GM12875 (cell line): ENCODE measurements around the gene RGMB.

ENCODE experiments used
- H3K4me3 ChIP-seq: one replicate; pipeline ENCODE4 v1.5.1; 2011; ENCODE audit warnings: low read depth, low read length, control low read depth
- TF ChIP-seq, protein P1 (sequence below): IDR thresholded peaks from 2 replicates; pipeline ENCODE4 v1.5.1; 2011; ENCODE audit warnings: low read depth, mild to moderate bottlenecking, control low read depth, inconsistent platforms, low read length, moderate library complexity, borderline replicate concordance; ENCODE audit not compliant: insufficient read depth

The RGMB gene

DNA sequence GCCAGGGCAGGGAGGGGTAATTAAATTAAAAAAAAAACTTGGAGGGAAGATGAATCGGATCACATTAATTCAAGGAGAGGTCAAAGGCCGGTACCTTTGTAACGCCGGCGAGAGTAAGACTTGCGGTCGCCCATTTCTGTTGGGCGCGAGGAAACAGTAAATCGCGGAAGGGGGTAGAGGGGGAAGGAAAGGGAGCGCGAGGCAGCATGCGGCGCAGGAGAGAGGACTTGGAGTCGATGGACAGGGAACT is 324 bp upstream of the RGMB start:
- H3K4me3 ChIP-seq: peak overlapping the region; percentile 91
- TF ChIP-seq, protein P1, sequence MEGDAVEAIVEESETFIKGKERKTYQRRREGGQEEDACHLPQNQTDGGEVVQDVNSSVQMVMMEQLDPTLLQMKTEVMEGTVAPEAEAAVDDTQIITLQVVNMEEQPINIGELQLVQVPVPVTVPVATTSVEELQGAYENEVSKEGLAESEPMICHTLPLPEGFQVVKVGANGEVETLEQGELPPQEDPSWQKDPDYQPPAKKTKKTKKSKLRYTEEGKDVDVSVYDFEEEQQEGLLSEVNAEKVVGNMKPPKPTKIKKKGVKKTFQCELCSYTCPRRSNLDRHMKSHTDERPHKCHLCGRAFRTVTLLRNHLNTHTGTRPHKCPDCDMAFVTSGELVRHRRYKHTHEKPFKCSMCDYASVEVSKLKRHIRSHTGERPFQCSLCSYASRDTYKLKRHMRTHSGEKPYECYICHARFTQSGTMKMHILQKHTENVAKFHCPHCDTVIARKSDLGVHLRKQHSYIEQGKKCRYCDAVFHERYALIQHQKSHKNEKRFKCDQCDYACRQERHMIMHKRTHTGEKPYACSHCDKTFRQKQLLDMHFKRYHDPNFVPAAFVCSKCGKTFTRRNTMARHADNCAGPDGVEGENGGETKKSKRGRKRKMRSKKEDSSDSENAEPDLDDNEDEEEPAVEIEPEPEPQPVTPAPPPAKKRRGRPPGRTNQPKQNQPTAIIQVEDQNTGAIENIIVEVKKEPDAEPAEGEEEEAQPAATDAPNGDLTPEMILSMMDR: no peak

DNA sequence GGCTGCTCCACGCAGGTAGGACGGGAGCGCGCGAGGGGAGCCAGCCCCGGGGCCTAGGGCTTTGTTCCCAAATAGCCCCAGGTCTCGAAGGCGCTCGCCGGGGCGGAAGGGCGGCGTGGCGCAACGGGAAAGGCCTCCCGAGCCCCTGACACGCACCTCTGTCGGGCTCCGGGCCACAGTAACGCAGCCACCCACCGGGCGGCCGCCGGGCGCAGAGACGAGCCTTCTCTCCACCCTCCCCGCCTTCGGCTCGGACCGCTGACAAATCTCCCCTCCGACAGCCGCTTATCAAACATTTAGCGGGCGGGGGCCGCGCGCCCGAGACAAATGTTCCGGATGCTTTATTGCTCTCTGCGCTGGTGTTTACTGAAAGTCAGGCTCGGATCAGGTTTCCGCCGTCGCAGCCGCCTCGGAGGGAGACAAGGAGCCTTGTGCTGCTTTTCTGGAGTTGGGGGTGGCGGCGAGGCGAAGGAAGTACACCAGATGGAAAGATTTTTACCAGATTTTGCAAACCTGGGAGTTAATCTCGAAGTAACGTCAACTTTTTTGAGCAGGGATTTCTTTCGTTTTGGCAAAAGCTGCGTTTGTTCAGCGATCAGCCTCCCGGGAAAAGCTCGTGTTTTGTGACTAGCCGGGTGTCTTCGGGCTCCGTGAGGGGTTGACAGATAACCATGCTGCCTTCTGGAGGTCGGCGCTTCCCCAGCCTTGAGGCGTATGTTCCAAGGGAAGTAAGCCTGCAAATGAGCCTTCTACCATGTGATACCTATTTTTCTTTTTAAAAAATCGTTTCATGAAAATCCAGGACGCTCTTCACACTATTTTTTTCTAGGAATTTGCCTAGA is 950 bp downstream of the RGMB start:
- TF ChIP-seq, protein P1: no peak
- H3K4me3 ChIP-seq: peak overlapping the region; percentile 91

DNA sequence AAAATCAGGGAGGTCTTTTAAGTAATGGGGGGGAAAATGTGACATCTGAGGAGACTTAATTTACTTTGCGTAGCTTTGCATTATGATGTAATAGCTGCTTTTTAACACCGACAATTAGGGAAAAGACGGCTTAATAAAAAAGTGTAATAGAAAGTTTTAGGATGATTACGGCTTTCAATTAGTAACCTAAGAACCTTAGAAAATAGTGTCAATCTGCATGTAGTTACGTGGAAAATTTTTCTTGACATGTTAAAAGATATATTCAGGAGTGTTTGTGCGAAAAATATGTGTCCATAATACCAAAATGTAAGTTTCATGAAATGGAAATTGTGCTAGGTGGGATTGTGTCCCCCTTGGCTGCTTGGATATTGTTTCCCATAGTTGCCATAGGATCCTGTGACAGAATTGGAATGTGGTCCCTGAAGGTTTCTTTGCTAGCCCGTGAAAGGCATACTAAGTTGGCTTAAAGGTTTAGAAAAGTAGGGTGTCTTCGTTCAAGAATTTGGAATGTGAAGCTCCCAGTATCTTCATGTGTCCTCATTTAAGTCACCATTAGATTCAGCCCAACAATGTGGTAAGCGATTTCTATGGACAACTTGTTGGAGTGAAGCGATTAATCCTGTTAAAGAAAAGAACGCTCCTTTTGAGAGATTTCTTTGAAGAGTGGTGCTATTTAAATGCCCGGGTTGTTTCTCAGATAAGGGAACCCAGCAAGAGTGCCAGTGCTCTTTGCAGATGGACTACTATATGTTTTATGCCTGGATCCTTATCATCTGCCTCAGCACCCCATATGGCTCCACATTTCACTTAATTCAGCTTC is 2.0 kb downstream of the RGMB start:
- H3K4me3 ChIP-seq: peak overlapping the region; percentile 91
- TF ChIP-seq, protein P1: no peak

DNA sequence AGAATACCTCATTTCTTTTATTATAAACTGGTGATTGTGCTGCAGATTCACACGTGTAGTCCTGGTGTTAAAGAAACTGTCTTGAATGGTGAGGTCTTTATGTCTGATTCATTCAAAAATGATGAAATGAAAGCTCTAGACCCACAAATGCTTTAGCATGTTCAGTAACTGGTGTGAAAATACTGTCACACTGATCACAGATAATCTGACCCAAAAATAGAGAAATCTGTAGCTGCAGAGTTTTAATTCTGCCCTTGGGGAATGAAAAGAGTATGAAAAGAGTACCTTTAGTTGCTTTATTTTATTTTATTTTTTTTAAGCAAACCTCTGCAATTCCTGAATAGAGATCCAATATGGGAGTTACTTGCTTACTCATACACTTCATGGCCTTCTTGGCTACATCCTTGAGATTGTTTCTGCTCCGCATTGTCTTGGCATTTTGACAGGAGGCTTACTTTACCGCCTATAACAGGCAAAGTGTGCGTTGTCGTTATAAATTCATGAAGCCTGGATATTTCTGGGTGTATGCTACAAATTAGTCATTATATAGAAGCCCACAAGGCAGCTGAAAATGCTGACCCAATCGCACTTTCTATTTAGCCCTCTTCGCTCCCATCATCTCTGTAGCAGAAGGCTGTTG is 2.7 kb downstream of the RGMB start:
- TF ChIP-seq, protein P1: no peak
- H3K4me3 ChIP-seq: no peak overlapping the region

DNA sequence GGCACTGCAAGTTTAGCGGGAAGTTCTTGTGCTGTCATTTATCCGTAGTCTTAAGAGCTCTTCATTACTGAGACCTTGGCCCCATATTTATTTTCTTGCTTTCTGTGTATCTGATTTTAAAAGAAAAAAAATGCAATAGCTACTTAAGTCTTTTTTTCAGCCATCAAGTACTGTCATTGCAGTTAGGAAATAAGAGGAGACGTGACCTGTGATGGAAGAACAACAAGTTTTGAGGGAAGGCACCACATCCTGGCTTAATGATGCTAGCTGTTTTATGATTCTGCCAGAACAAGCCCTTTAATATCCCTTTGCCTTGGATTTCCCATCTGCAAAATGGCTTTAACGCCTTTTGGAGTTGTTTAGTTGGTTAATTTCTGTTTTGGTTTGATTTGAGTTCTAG is 3.8 kb downstream of the RGMB start:
- TF ChIP-seq, protein P1: no peak
- H3K4me3 ChIP-seq: no peak overlapping the region

DNA sequence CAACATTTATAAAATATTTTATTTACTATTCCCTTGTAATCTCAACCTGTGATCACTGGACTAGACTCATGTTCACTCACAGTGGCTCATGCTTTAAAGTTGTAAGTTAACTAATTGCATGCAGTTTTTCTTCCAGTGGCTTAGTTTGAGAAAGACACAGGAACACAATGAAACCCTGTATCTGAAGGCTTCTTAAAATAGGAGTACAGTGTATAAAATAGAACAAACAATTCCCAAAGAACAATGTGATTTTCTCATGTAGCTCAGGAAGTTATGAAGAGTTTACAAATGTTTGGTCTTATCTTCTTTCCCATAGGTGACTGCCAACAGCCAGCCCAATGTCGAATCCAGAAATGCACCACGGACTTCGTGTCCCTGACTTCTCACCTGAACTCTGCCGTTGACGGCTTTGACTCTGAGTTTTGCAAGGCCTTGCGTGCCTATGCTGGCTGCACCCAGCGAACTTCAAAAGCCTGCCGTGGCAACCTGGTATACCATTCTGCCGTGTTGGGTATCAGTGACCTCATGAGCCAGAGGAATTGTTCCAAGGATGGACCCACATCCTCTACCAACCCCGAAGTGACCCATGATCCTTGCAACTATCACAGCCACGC is 5.9 kb downstream of the RGMB start:
- TF ChIP-seq, protein P1: no peak
- no peak overlapping the region for H3K4me3 ChIP-seq
